Ascending aorta (tissue), 2 donors: ENCODE results near the gene GFOD2. TPM values are rescaled to one million over a fixed set of nuclear protein-coding genes. Genes with fewer than 3 reads are reported as not detected.

Experiments
- DNase-seq, 2 donors: peaks; one replicate each; pipeline ENCODE4 v3.0.0-alpha.2; 2019; ENCODE audit warnings: low spot score in 2 of 2
- H3K27ac ChIP-seq, 2 donors: fragments of 200-600 bp; sonication (generic); one replicate each; pipeline ENCODE4 v1.5.1; 2016 to 2017; ENCODE audit warnings: mild to moderate bottlenecking in 1 of 2
- H3K27me3 ChIP-seq: fragments of 200-600 bp; sonication (generic); one replicate; pipeline ENCODE4 v1.5.1; 2017
- H3K36me3 ChIP-seq, 2 donors: fragments of 200-600 bp; sonication (generic); one replicate each; pipeline ENCODE4 v1.5.1; 2016
- H3K4me1 ChIP-seq, 2 donors: fragments of 200-600 bp; sonication (generic); one replicate each; pipeline ENCODE4 v1.5.1; 2016 to 2017; ENCODE audit warnings: mild to moderate bottlenecking in 1 of 2
- H3K4me3 ChIP-seq, 2 donors: fragments of 200-600 bp; sonication (generic); one replicate each; pipeline ENCODE4 v1.5.1; 2016 to 2017; ENCODE audit warnings: mild to moderate bottlenecking in 1 of 2
- H3K9me3 ChIP-seq, 2 donors: fragments of 200-600 bp; sonication (generic); one replicate each; pipeline ENCODE4 v1.5.1; 2016
- intact Hi-C: fragments of 100-400 bp; cut with DNase I; formaldehyde crosslinking; loops from one replicate; pipeline ENCODE4 v1.15.1; 2023
- total RNA-seq: library from RNA; depleted of rRNA; stranded (reverse); fragments of >200 nt; gene quantifications from one replicate; pipeline ENCODE4 v1.1.0, GENCODE V29; 2016
- TF ChIP-seq, protein P1 (sequence below), 3 experiments: fragments of 200-600 bp in 2 of 3; fragments of 450-650 bp in 1 of 3; sonication (generic) in 2 of 3; IDR thresholded peaks; one replicate each; pipeline ENCODE4 v1.5.1; 2016 to 2019; ENCODE audit warnings: antibody characterized with exemption in 3 of 3, mild to moderate bottlenecking in 1 of 3, moderate library complexity in 1 of 3

GFOD2 gene
- total RNA-seq, 1 donor from 2014 or later, result 43.5 TPM

DNA sequence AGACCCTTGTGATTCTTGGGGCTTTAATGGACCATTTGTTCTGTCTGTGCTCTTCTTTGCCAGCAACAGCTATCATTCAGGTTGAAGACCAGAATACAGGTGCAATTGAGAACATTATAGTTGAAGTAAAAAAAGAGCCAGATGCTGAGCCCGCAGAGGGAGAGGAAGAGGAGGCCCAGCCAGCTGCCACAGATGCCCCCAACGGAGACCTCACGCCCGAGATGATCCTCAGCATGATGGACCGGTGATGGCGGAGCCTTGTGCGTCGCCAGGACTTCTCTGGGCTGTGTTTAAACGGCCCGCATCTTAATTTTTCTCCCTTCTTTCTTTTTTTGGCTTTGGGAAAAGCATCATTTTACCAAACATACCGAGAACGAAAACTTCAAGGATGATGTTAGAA is 81.5 kb downstream of the GFOD2 start:
- TF ChIP-seq, protein P1, sequence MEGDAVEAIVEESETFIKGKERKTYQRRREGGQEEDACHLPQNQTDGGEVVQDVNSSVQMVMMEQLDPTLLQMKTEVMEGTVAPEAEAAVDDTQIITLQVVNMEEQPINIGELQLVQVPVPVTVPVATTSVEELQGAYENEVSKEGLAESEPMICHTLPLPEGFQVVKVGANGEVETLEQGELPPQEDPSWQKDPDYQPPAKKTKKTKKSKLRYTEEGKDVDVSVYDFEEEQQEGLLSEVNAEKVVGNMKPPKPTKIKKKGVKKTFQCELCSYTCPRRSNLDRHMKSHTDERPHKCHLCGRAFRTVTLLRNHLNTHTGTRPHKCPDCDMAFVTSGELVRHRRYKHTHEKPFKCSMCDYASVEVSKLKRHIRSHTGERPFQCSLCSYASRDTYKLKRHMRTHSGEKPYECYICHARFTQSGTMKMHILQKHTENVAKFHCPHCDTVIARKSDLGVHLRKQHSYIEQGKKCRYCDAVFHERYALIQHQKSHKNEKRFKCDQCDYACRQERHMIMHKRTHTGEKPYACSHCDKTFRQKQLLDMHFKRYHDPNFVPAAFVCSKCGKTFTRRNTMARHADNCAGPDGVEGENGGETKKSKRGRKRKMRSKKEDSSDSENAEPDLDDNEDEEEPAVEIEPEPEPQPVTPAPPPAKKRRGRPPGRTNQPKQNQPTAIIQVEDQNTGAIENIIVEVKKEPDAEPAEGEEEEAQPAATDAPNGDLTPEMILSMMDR (IDR thresholded peaks at IDR 0.05), result no peak
- no peak overlapping the region for H3K4me3 ChIP-seq
- intact Hi-C loops, result no loop called here
- H3K36me3 ChIP-seq, result peaks cover 43 to 68% of the 10 kb centered on the region in 2 donors
- no peaks in the 10 kb centered on the region for H3K9me3 ChIP-seq
- peaks cover 0 to 8% of the 10 kb centered on the region in 2 donors for H3K4me1 ChIP-seq
- H3K27me3 ChIP-seq, result no peaks in the 10 kb centered on the region
- no peak overlapping the region for H3K27ac ChIP-seq
- DNase-seq, result no peak

DNA sequence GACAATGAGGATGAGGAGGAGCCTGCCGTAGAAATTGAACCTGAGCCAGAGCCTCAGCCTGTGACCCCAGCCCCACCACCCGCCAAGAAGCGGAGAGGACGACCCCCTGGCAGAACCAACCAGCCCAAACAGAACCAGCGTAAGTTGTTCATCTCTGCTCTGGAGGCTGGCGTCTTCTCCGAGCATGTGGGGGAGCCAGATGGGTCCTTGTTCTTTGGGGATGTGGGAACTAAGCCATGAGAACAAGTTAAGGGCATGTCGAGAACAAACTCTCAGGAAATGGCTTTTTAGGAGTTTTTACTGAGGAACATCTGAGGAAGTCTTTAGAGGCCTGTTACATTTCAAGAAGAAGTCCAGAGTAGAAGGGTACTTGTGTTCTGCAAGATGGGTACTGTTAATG is 82.4 kb downstream of the GFOD2 start:
- Histone ChIP-seq H3K27me3 (no peaks in the 10 kb centered on the region), H3K27ac (no peak overlapping the region), H3K9me3 (no peaks in the 10 kb centered on the region), H3K4me1 (peaks cover 0 to 2% of the 10 kb centered on the region in 2 donors), H3K36me3 (peaks cover 49 to 73% of the 10 kb centered on the region in 2 donors), H3K4me3 (no peak overlapping the region)
- TF ChIP-seq, protein P1 (IDR thresholded peaks at IDR 0.05), result no peak
- intact Hi-C loops, result no loop called here
- DNase-seq, result no peak

DNA sequence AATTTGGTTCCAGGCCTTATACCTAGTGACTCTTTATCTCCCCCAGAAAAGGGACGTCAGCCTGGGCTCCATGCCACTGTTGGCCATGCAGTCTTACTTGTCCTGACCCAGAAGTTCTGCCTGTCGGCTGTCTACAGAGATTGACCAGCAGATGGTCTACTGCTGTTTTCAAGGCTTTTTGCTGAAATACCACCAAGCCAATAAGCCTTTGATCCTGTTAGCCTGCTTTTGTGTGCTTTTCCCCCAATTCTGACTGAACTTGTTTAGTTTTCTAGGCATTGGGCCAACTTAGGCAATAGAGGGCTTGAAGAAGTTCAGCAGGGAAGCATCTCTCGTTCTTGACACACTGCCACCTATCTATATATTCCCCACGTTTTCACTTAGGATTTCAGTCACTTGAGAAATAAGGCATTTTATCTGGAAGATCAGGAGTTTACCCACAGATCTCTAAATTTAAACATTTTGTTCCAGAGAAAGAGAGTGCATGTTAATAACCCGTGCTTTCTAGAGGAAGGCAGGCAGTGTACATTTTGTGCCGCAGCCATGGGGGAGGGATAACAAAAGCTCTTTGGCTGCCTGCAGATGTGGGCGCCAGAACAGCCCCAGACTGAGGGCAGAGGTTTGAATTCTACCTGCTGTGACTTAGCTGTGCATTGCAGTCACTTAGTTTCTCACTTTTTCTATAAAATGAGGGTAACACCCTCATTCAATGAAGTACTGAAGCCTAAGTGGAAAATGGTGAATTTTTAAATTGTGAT is 86.5 kb downstream of the GFOD2 start:
- no peaks in the 10 kb centered on the region for H3K4me1 ChIP-seq
- no peak for DNase-seq
- H3K27me3 ChIP-seq, result no peaks in the 10 kb centered on the region
- TF ChIP-seq, protein P1 (IDR thresholded peaks at IDR 0.05), result no peak
- H3K4me3 ChIP-seq, result no peak overlapping the region
- H3K27ac ChIP-seq, result no peak overlapping the region
- peaks cover 78 to 81% of the 10 kb centered on the region in 2 donors for H3K36me3 ChIP-seq
- intact Hi-C loops, result no loop called here
- H3K9me3 ChIP-seq, result no peaks in the 10 kb centered on the region

DNA sequence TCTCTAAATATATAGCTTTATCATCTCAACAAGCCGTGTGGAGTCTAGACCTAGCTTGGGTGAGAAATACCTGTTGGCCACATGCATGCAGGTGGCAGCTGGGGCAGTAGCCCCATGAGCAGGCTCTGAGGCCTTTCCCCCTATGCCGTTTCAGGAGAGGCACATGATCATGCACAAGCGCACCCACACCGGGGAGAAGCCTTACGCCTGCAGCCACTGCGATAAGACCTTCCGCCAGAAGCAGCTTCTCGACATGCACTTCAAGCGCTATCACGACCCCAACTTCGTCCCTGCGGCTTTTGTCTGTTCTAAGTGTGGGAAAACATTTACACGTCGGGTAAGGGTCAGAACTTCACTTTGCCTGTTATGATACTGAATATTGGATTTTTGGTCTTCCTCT is 90.9 kb downstream of the GFOD2 start:
- intact Hi-C loops, result no loop called here
- TF ChIP-seq, protein P1 (IDR thresholded peaks at IDR 0.05), result no peak

More for the DNA sequence above, 90.9 kb downstream of the GFOD2 start:
- Histone ChIP-seq H3K36me3 (peaks cover 84 to 86% of the 10 kb centered on the region in 2 donors), H3K4me3 (no peak overlapping the region), H3K27me3 (no peaks in the 10 kb centered on the region), H3K4me1 (no peaks in the 10 kb centered on the region), H3K9me3 (no peaks in the 10 kb centered on the region), H3K27ac (no peak overlapping the region)
- DNase-seq, result no peak

Other genes starting within 250 kb of the GFOD2 start
- 64.3 TPM for gene ATP6V0D1, start 238.2 kb downstream of the GFOD2 start, total RNA-seq
- not detected for gene AGRP, start 235.8 kb downstream of the GFOD2 start, total RNA-seq
- 182 TPM for gene RIPOR1, start 190.5 kb downstream of the GFOD2 start, total RNA-seq
- 38.6 TPM for gene CTCF, start 156.8 kb downstream of the GFOD2 start, total RNA-seq
- gene CARMIL2, start 74.2 kb downstream of the GFOD2 start, total RNA-seq, result 1.9 TPM
- gene ACD, start 59.1 kb downstream of the GFOD2 start, total RNA-seq, result 14.5 TPM
- 8.4 TPM for gene PARD6A, start 58.4 kb downstream of the GFOD2 start, total RNA-seq
- 42.5 TPM for gene ENKD1, start 52.6 kb downstream of the GFOD2 start, total RNA-seq
- gene C16orf86, start 52.5 kb downstream of the GFOD2 start, total RNA-seq, result 1.6 TPM
- 50.0 TPM for gene RANBP10, start 87.2 kb upstream of the GFOD2 start, total RNA-seq
- gene TSNAXIP1, start 87.6 kb upstream of the GFOD2 start, total RNA-seq, result 5.4 TPM
- gene THAP11, start 123.0 kb upstream of the GFOD2 start, total RNA-seq, result 85.4 TPM
- 156 TPM for gene NUTF2, start 127.6 kb upstream of the GFOD2 start, total RNA-seq
- gene CENPT, start 128.4 kb upstream of the GFOD2 start, total RNA-seq, result 220 TPM
- 125 TPM for gene EDC4, start 153.7 kb upstream of the GFOD2 start, total RNA-seq
- gene NRN1L, start 165.6 kb upstream of the GFOD2 start, total RNA-seq, result not detected
- gene PSKH1, start 173.9 kb upstream of the GFOD2 start, total RNA-seq, result 41.0 TPM
- 0.43 TPM for gene CTRL, start 212.5 kb upstream of the GFOD2 start, total RNA-seq
- 13.9 TPM for gene PSMB10, start 217.5 kb upstream of the GFOD2 start, total RNA-seq
- 6.6 TPM for gene LCAT, start 224.8 kb upstream of the GFOD2 start, total RNA-seq
- gene SLC12A4, start 249.3 kb upstream of the GFOD2 start, total RNA-seq, result 83.2 TPM